Activated CD4-positive, alpha-beta T cell treated with anti-CD3 and anti-CD28 coated beads, Interleukin-2, amount 50 U/mL, for 1 hour (primary cell): Measurements from ENCODE around the gene PTPRU.

Experiments used
- DNase-seq: peaks from one replicate; pipeline ENCODE4 v3.0.0-alpha.2; 2020

PTPRU gene

GRCh38 chr1:29343476-29343875, 107.2 kb downstream of the PTPRU start:
- no peak for DNase-seq

- DNase-seq: no peak
Measured at GRCh38 chr1:29343908-29344307, 107.6 kb downstream of the PTPRU start.

- DNase-seq: no peak
Measured at GRCh38 chr1:29344336-29344735, 108.0 kb downstream of the PTPRU start.

- no peak for DNase-seq
Measured at GRCh38 chr1:29346576-29346975, 110.3 kb downstream of the PTPRU start.

- DNase-seq: no peak
Measured at GRCh38 chr1:29349871-29350491, 113.7 kb downstream of the PTPRU start.

- no peak for DNase-seq
Measured at GRCh38 chr1:29352719-29353420, 116.5 kb downstream of the PTPRU start.

GRCh38 chr1:29354511-29355098, 118.3 kb downstream of the PTPRU start:
- no peak for DNase-seq

- no peak for DNase-seq
Measured at GRCh38 chr1:29355375-29355774, 119.1 kb downstream of the PTPRU start.

- no peak for DNase-seq
Measured at GRCh38 chr1:29356663-29357062, 120.3 kb downstream of the PTPRU start.

- no peak for DNase-seq
Measured at GRCh38 chr1:29357452-29357851, 121.1 kb downstream of the PTPRU start.

- DNase-seq: no peak
Measured at GRCh38 chr1:29358183-29358582, 121.9 kb downstream of the PTPRU start.

- DNase-seq: no peak
Measured at GRCh38 chr1:29360768-29361167, 124.4 kb downstream of the PTPRU start.

- no peak for DNase-seq
Measured at GRCh38 chr1:29361686-29362085, 125.4 kb downstream of the PTPRU start.

- DNase-seq: no peak
Measured at GRCh38 chr1:29362116-29362515, 125.8 kb downstream of the PTPRU start.

- no peak for DNase-seq
Measured at GRCh38 chr1:29362764-29363163, 126.4 kb downstream of the PTPRU start.

- no peak for DNase-seq
Measured at GRCh38 chr1:29363536-29363935, 127.2 kb downstream of the PTPRU start.

- DNase-seq: no peak
Measured at GRCh38 chr1:29364101-29364678, 127.9 kb downstream of the PTPRU start.

- no peak for DNase-seq
Measured at GRCh38 chr1:29365906-29366670, 129.8 kb downstream of the PTPRU start.

GRCh38 chr1:29368936-29369932, 132.9 kb downstream of the PTPRU start:
- no peak for DNase-seq

- DNase-seq: no peak
Measured at GRCh38 chr1:29370067-29370466, 133.7 kb downstream of the PTPRU start.

GRCh38 chr1:29371332-29371731, 135.0 kb downstream of the PTPRU start:
- DNase-seq: no peak

GRCh38 chr1:29372108-29372507, 135.8 kb downstream of the PTPRU start:
- DNase-seq: no peak
